Right cardiac atrium (tissue), 5 donors: Measurements from ENCODE around the gene TENM4. TPM values are rescaled to one million over a fixed set of nuclear protein-coding genes. Genes with fewer than 3 reads are reported as not detected.

ENCODE experiments used
- ATAC-seq, 2 donors: fragments of 200-7000 bp; cut with Tn5 transposase; one replicate each; pipeline versions ENCODE4 v1.8.0 to v1.9.1; 2020; ENCODE audit warnings: moderate library complexity in 2 of 2, mild to moderate bottlenecking in 1 of 2
- DNase-seq, 3 donors: peaks; one replicate each; pipeline ENCODE4 v3.0.0-alpha.2; 2020
- H3K27ac ChIP-seq: one replicate; pipeline ENCODE4 v1.5.1; 2013; ENCODE audit warnings: mild to moderate bottlenecking, low read length, control low read depth, moderate library complexity
- H3K27me3 ChIP-seq: one replicate; pipeline ENCODE4 v1.6.1; 2013; ENCODE audit not compliant: control insufficient read depth, insufficient read depth
- H3K4me1 ChIP-seq: one replicate; pipeline ENCODE4 v1.6.1; 2013; ENCODE audit warnings: low read length; ENCODE audit not compliant: control insufficient read depth, insufficient read depth
- H3K4me3 ChIP-seq: one replicate; pipeline ENCODE4 v1.5.1; 2013; ENCODE audit warnings: low read length, control low read depth
- H3K9me3 ChIP-seq: one replicate; pipeline ENCODE4 v1.6.1; 2013; ENCODE audit warnings: low read length; ENCODE audit not compliant: control insufficient read depth
- WGBS: extraction: QIAGEN DNeasy Blood & Tissue Kit; methylation state at CpG from one replicate; pipeline ENCODE4 v1.1.7; 2013; 5-methylcytosine and 5-hydroxymethylcytosine counted together
- intact Hi-C, 4 donors: fragments of 100-400 bp; cut with DNase I; formaldehyde crosslinking; loops; one replicate each; pipeline versions ENCODE4 v1.11.0 to v1.14.0; 2022 to 2023
- polyA plus RNA-seq: library from polyadenylated mRNA; stranded (reverse); fragments of 200-250 nt; gene quantifications from one replicate; pipeline ENCODE4 v1.2.3, GENCODE V29; 2013
- total RNA-seq, 4 donors: library from RNA; stranded (reverse); fragmentation: NEBNext Ultra II Directional; extraction: Animal tissue kit (Norgen Biotek cat#: 25700); gene quantifications; one replicate each; pipeline ENCODE4 v1.2.1, GENCODE V29; 2021
- donor health status: healthy with polysubstance abuse.
- donor health status: DM: no; HTN: yes; CAD: no.
- donor health status: DM: no; HTN: no; CAD: no.
- donor health status: DM: no; HTN: yes; CAD: no; lungs with severe emphysema.
- donor health status: DM: yes; HTN: yes; CAD: no.

Gene TENM4
- total and polyA plus RNA-seq, 5 donors = 0.26 to 2.3 (median 0.71) TPM

DNA sequence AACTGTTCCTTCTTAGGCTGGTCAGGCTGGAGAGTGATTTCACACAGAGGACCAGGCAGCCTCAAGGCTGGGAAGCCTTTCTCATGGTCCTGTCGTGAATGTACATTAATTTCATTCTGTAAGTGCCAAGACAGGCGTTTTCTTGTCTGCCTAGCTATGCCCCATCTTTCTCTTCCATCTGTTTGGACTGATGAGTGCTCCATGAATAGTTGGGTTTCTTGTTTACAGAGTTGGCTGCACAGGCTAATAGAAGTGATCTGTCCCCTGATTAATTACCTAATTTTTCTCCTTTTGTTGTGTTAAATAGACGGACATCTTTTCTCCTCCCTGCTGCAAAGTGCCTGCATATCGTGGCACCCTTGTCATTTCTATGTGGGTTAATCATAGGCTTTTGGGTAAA is 730.4 kb downstream of the TENM4 start:
- Histone ChIP-seq H3K27ac (no peak overlapping the region), H3K27me3 (no peaks in the 10 kb centered on the region), H3K4me1 (no peaks in the 10 kb centered on the region), H3K9me3 (no peaks in the 10 kb centered on the region), H3K4me3 (no peak overlapping the region)
- ATAC-seq (no peak), DNase-seq (no peak)
- intact Hi-C loops = loop anchor here in 1 of 4 donors (10.0 kb wide), 1 partner anchor 56 kb away; no protein-coding TSS in a partner anchor
- WGBS = 79% methylated on average over 4 of the region's 4 CpGs

DNA sequence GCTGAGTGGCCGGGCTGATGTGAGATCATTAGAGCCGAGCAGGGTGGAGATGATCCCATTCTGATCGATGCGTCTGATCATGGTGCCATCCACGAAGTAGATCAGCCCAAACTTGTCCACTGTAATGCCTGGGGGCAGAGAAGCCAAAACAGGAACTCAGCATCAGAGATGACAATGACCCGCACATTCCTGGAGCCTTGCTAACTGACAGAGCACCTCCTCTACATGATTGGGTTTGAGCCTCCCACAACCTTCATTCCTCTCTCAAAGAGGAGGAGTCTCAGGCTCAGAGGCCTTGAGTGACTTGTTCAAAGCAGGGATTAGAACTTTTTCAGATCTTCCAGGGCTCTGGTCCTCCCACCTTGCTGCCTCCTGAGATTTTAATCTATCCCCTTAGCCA is 732.4 kb downstream of the TENM4 start:
- no peaks in the 10 kb centered on the region for H3K4me1 ChIP-seq
- no peak for DNase-seq
- H3K27me3 ChIP-seq = no peaks in the 10 kb centered on the region
- no peak for ATAC-seq
- 90% methylated on average over 6 of the region's 6 CpGs for WGBS
- H3K27ac ChIP-seq = no peak overlapping the region
- intact Hi-C loops = no loop called here
- H3K9me3 ChIP-seq = no peaks in the 10 kb centered on the region
- H3K4me3 ChIP-seq = no peak overlapping the region

DNA sequence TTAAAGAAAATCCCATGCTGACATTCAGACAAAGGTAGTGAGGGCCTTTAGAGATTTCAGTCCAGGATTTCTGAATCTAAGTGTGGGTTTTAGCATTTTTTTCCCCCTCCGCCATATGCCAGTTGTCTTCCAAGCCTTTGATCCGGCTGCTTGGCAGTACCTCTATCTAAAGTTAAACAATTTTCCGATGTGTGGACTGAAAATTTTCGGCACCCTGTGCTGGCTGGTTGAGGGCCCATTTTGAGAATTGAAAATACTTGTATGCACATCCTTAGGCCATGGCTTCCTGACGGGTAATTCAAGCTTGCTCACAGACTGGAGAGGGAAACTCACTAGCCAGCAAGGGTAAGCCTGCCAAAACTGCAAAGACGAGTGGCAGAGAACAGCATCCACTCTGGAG is 734.3 kb downstream of the TENM4 start:
- WGBS = 84% methylated on average over 6 of the region's 6 CpGs
- intact Hi-C loops = no loop called here
- no peak for ATAC-seq
- Histone ChIP-seq H3K9me3 (no peaks in the 10 kb centered on the region), H3K27ac (no peak overlapping the region), H3K4me1 (no peaks in the 10 kb centered on the region), H3K4me3 (no peak overlapping the region), H3K27me3 (no peaks in the 10 kb centered on the region)
- no peak for DNase-seq

DNA sequence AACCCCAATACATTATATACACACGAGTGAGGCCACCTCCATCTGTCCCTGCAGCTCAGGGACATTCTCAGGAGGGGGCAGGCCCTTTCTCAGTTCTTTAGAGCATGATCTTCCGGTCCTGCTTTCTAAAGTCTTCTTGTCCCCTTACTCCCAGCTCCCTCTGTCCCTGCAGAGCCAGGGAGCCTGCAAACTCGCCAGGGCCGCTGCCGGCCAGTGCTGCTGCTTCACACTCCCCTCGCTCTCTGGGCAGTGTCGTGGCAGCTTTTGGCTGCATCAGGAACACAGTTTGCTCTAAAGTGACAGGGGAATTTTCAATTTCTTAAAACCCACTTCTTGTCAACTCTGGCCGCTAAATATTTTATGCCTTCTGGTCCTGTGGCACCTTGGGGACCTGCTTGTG is 736.0 kb downstream of the TENM4 start:
- no peaks in the 10 kb centered on the region for H3K27me3 ChIP-seq
- 83% methylated on average over 8 of the region's 8 CpGs for WGBS
- no peaks in the 10 kb centered on the region for H3K9me3 ChIP-seq
- no peak for ATAC-seq
- intact Hi-C loops = no loop called here
- H3K4me3 ChIP-seq = no peak overlapping the region
- DNase-seq = no peak
- no peak overlapping the region for H3K27ac ChIP-seq
- H3K4me1 ChIP-seq = no peaks in the 10 kb centered on the region

DNA sequence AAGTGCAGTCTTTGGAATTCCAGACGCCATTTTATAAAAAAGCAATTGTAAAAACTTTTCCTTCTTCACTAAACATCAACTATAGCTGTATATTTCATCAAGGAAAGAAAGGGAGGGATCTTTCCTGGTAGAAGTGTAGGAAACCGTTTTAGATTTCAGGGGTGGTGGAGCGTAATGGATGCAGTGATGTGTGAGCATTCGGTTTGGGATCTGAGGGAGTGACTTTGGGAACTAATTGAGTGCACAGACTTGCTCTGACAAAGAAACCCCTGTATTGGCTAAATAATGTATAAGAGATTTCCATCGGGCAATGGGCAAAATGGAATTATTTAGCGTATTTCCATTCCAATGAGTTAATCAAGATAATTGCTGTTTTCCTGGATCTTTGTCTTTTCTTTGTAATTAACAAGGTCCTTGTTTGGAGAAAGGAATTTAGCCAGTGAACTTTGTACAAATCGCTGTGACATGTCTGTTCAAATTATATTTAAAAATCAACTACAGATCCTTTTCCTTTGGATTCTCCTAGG is 741.2 kb downstream of the TENM4 start:
- Histone ChIP-seq H3K27ac (no peak overlapping the region), H3K4me3 (no peak overlapping the region), H3K27me3 (no peaks in the 10 kb centered on the region), H3K9me3 (no peaks in the 10 kb centered on the region), H3K4me1 (no peaks in the 10 kb centered on the region)
- intact Hi-C loops = no loop called here
- 82% methylated on average over 7 of the region's 7 CpGs for WGBS
- DNase-seq = no peak
- no peak for ATAC-seq

DNA sequence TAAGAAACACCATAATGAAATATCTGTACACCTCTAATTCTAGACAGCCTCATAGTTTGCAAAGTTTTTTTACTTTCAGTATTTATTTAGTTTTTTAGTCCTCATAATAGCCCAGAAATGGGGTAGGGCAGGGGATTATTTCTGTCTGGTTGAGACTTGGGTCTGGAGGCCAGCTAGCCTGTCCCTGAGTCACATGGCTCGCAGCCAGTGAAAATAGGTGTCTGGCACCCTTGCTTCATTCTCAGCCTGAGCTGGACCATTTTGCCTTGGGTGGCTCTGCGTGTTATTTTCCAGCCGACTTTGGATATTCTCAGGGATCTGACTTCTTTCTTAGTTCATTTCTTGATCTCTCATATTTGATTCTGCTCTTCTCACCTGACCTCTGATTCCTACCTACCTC is 742.2 kb downstream of the TENM4 start:
- DNase-seq (peak; percentile 76 to 88 (median 76)), ATAC-seq (peak; percentile 68 to 76)
- Histone ChIP-seq H3K4me1 (no peaks in the 10 kb centered on the region), H3K27ac (no peak overlapping the region), H3K9me3 (no peaks in the 10 kb centered on the region), H3K27me3 (no peaks in the 10 kb centered on the region), H3K4me3 (no peak overlapping the region)
- intact Hi-C loops = no loop called here
- 60% methylated on average over 3 of the region's 3 CpGs for WGBS

DNA sequence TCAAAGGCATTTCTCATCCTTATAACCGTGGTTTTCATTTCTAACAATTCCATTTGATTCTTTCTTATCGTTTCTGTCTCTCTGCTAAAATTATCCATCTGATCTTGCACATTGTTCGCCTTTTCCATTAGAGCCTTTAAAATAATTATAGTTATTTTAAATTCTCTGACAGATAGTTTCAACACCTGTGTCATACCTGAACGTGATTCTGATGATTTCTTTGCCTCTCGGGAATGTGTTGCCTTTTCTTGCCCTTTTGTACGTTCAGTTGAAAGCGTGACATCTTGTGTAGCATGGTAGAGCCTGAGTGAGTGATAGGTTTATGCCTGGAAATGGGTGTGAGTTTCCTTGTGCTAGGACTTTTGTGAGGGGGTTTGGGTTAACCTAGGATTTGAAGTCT is 744.7 kb downstream of the TENM4 start:
- Histone ChIP-seq H3K27me3 (no peaks in the 10 kb centered on the region), H3K4me1 (no peaks in the 10 kb centered on the region), H3K27ac (no peak overlapping the region), H3K9me3 (no peaks in the 10 kb centered on the region), H3K4me3 (no peak overlapping the region)
- DNase-seq (no peak), ATAC-seq (no peak)
- intact Hi-C loops = no loop called here
- WGBS = 76% methylated on average over 7 of the region's 7 CpGs

DNA sequence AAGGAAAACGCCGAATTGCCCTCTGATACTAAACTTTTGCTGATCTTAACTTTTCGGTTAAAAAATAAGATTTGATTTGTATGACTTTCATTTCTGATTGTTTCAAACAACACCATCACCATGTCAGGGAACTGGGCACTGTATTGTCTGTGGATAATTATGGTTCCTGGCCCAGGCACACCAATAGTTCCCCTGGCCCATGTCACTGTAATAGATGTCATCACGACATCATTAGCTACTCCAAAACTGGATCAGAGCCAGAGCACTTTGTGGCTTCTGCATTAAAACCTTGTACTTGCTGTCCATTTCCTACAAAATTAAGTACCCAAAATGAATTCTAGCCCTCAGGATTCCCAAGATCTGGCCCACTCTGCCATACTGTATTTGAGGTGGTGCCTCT is 746.7 kb downstream of the TENM4 start:
- DNase-seq = no peak
- Histone ChIP-seq H3K27me3 (no peaks in the 10 kb centered on the region), H3K4me3 (no peak overlapping the region), H3K4me1 (no peaks in the 10 kb centered on the region), H3K9me3 (no peaks in the 10 kb centered on the region), H3K27ac (no peak overlapping the region)
- ATAC-seq = no peak
- WGBS = 79% methylated on average over 4 of the region's 4 CpGs
- intact Hi-C loops = no loop called here

DNA sequence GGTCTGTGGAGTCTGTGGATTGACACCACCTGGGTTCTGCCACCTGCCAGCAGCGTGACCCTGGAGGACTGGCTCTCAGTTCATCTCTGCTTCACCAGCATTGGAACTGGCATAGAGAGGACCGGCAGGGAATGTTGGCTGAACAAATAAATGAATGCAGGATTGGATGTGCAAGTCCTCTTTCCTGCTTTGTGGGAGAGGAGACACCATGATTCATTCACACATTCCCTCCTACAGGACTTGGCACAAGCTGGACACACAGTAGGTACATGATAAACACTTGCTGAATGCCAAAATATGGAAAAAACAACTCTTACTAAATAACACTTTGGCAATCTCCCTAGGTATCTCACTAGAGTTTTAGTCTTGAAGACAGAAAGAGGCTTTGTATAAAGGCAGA is 749.6 kb downstream of the TENM4 start:
- no peak for ATAC-seq
- Histone ChIP-seq H3K4me1 (no peaks in the 10 kb centered on the region), H3K27ac (no peak overlapping the region), H3K27me3 (no peaks in the 10 kb centered on the region), H3K4me3 (no peak overlapping the region), H3K9me3 (no peaks in the 10 kb centered on the region)
- WGBS = 83% methylated on average over 2 of the region's 2 CpGs
- intact Hi-C loops = no loop called here
- no peak for DNase-seq

DNA sequence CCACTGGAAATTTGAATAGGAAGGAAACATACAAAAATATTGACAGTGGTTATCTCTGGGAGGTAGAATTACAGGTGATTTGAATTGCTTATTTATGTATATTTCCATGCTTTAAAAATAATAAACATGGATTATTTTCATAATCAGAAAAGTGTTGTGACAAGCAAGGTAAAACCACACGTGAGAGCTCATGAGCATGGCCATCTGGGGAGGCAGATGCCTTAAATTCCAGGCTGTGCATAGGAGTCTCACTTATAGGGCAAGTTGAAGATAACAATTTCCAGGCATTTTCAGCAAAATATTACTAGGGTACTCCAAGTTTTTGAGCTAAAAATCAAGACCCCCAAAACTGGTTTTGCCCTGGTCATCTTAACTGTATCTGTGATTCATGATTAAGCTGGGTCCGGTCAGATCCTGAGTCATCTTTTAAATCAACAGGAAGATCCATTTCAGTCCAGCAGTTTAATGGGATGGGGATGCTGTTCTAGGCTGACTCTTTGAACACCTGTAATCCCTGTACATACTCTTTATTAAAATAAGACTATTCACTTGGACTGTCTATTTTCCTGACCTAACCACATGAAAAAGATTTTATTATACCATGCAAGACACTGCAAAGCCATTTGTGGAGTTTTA is 750.4 kb downstream of the TENM4 start:
- WGBS = 81% methylated on average over 2 of the region's 2 CpGs
- Histone ChIP-seq H3K27me3 (no peaks in the 10 kb centered on the region), H3K4me3 (no peak overlapping the region), H3K27ac (no peak overlapping the region), H3K9me3 (no peaks in the 10 kb centered on the region), H3K4me1 (no peaks in the 10 kb centered on the region)
- intact Hi-C loops = no loop called here
- ATAC-seq (no peak), DNase-seq (no peak)

DNA sequence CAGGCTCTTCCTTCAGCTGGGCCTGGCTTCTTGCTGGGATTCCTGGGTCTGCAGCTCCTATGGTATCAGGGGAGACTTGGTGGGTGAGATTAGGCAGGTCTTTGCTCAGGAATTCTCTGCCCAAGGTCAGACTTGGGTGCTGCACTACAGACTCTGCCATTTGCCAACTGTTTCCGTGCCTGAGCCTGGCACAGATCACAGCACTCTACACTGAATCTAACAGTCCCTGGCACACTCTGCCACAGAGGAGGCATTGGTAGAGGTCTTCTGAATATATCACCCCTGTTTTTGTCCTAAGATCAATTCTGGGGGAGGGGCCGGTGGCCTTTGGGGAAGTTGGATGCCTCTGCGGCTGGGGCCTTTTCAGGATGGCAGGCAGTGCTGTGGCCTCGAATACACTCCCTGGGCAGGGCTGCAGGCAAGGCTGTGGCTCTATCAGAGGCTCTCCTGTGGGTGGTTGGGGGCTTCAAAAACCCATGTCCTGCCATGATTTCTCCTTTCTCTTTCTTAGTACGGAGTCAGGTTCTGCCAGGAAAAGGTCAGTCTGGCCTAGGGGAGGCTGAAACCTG is 751.2 kb downstream of the TENM4 start:
- H3K4me3 ChIP-seq = no peak overlapping the region
- peak in 1 of 2 donors; percentile 52 for ATAC-seq
- no peaks in the 10 kb centered on the region for H3K4me1 ChIP-seq
- intact Hi-C loops = no loop called here
- DNase-seq = no peak
- no peak overlapping the region for H3K27ac ChIP-seq
- 74% methylated on average over 5 of the region's 5 CpGs for WGBS
- H3K9me3 ChIP-seq = no peaks in the 10 kb centered on the region
- no peaks in the 10 kb centered on the region for H3K27me3 ChIP-seq
